HepG2 (cell line): ENCODE results near the gene RCAN2.

ENCODE experiments used
- FLYWCH1 ChIP-seq: sonication (generic); formaldehyde crosslinking; IDR thresholded peaks from 2 replicates; pipeline ENCODE4 v1.8.1; 2023; ENCODE audit warnings: mild to moderate bottlenecking, missing genetic modification reagents
- NR1H2 ChIP-seq: sonication (generic); formaldehyde crosslinking; IDR thresholded peaks from 2 replicates; pipeline ENCODE4 v1.8.1; 2022; ENCODE audit warnings: low read depth, missing genetic modification reagents, borderline replicate concordance
- POLR2A ChIP-seq, 2 experiments: IDR thresholded peaks; 2 replicates each; pipeline ENCODE4 v1.6.1; 2011; ENCODE audit warnings: low read depth in 2 of 2, low read length in 2 of 2, mild to moderate bottlenecking in 1 of 2, moderate library complexity in 1 of 2; ENCODE audit not compliant: insufficient read depth in 1 of 2
- POLR2AphosphoS5 ChIP-seq: IDR thresholded peaks from 2 replicates; pipeline ENCODE4 v1.6.1; 2012; ENCODE audit warnings: low read depth, low read length
- SAFB2 ChIP-seq: sonication (generic); formaldehyde crosslinking; IDR thresholded peaks from 2 replicates; pipeline ENCODE4 v1.5.1; 2020; ENCODE audit warnings: missing genetic modification reagents, low read depth, mild to moderate bottlenecking, borderline replicate concordance
- TBP ChIP-seq: sonication (generic); formaldehyde crosslinking; IDR thresholded peaks from 2 replicates; pipeline ENCODE4 v1.5.0; 2020; ENCODE audit warnings: missing genetic modification reagents
- ZBTB38 ChIP-seq: sonication (generic); formaldehyde crosslinking; IDR thresholded peaks from 2 replicates; pipeline ENCODE4 v1.5.1; 2020; ENCODE audit warnings: mild to moderate bottlenecking, missing genetic modification reagents

DNA sequence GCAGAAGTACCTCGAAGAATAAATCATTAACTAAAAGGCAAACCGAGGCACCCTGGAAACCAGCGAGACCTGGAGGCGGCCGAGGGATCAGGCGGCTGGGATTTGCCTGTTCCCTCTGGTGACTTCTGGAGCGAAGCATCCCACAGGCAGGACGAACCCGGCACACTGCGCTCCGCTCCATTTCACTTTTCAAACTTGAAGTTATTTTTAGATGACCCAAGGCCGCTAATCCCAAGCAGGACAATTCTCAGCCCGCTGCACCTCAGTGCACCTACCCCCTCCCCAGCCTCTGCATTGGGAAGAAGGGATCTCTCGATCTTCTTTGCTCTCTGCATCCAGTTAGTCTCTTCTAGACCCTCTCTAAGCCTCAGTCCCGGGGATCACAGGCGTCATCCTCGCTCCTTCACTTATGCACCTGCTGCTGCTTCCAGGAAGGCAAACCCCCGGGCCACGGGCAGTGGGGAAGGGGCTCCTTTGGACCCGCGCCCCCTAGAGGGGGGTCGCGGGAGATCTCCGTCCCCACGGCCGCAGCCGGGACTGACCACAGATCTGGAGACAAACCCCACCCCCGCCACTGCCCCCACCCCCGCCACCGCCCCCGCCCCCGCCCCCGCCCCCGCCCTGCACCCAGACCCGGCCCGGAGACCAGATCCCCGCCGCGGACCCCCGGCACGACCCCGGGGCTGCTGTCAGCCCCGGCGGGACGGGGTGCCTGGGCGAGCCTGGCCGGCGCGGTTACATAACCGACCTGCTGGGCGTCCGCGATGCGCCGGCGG, 636 bp downstream of the RCAN2 start:
- TF ChIP-seq POLR2A (IDR thresholded peaks at IDR 0.05; ENCODE audit: insufficient read depth in 1 of 2, low read depth in 2 of 2, low read length in 2 of 2) (no peak), FLYWCH1 (CRISPR knock-in tag) (no peak), TBP (no peak), POLR2AphosphoS5 (no peak), ZBTB38 (no peak), SAFB2 (CRISPR knock-in tag) (no peak), NR1H2 (CRISPR knock-in tag) (no peak)
